GM18951 (cell line): Measurements from ENCODE around the gene MBD5.
"Not testable (repeated sequence)": the region's sequence is repeated elsewhere in the genome, so short reads cannot be mapped to it uniquely, and the experiment has no call there.

Experiments used
- POLR2A ChIP-seq: IDR thresholded peaks from 4 replicates; pipeline ENCODE4 v1.6.1; 2011; ENCODE audit warnings: mild to moderate bottlenecking; ENCODE audit not compliant: insufficient read length, insufficient read depth; ENCODE audit errors: extremely low read depth
- in situ Hi-C: fragments of 300-500 bp; cut with MboI; formaldehyde crosslinking; loops from one replicate; pipeline ENCODE4 v1.12.0; 2022; ENCODE audit warnings: low sequenced_read_pairs, mixed read lengths, inconsistent platforms; ENCODE audit not compliant: unreplicated experiment

The MBD5 gene

GRCh38 chr2:148021059-148021861, at the start of gene MBD5:
TSS of gene MBD5 (plus strand) at chr2:148021091.
- TF ChIP-seq POLR2A: peak; percentile 49
- in situ Hi-C loops: no loop called here

GRCh38 chr2:147976102-147976501, 44.8 kb upstream of the MBD5 start:
- TF ChIP-seq POLR2A: no peak
- in situ Hi-C loops: loop anchor here (25.0 kb wide), 1 partner anchor 1011 kb away; no protein-coding TSS in a partner anchor

GRCh38 chr2:147977679-147978078, 43.2 kb upstream of the MBD5 start:
- TF ChIP-seq POLR2A: no peak

GRCh38 chr2:147980940-147981528, 39.9 kb upstream of the MBD5 start:
- in situ Hi-C loops: loop anchor here (25.0 kb wide), 1 partner anchor 1006 kb away; no protein-coding TSS in a partner anchor
- TF ChIP-seq POLR2A: no peak

More at GRCh38 chr2:147977679-147978078, 43.2 kb upstream of the MBD5 start:
- in situ Hi-C loops: loop anchor here (25.0 kb wide), 1 partner anchor 1010 kb away; no protein-coding TSS in a partner anchor

- in situ Hi-C loops: loop anchor here (25.0 kb wide), 1 partner anchor 998 kb away; no protein-coding TSS in a partner anchor
Observed at GRCh38 chr2:147989102-147989501, 31.8 kb upstream of the MBD5 start.

GRCh38 chr2:147989809-147990403, 31.0 kb upstream of the MBD5 start:
- in situ Hi-C loops: loop anchor here (10.0 to 25.0 kb wide), 3 partner anchors 525 to 997 kb away; no protein-coding TSS in a partner anchor
- no peak for TF ChIP-seq POLR2A

More at GRCh38 chr2:147989102-147989501, 31.8 kb upstream of the MBD5 start:
- no peak for TF ChIP-seq POLR2A

GRCh38 chr2:147994965-147995364, 25.9 kb upstream of the MBD5 start:
- in situ Hi-C loops: loop anchor here (10.0 to 25.0 kb wide), 3 partner anchors 520 to 992 kb away; no protein-coding TSS in a partner anchor

GRCh38 chr2:147996828-147997227, 24.1 kb upstream of the MBD5 start:
- in situ Hi-C loops: loop anchor here (10.0 to 25.0 kb wide), 3 partner anchors 518 to 990 kb away; no protein-coding TSS in a partner anchor
- no peak for TF ChIP-seq POLR2A

GRCh38 chr2:147998203-147998602, 22.7 kb upstream of the MBD5 start:
- in situ Hi-C loops: loop anchor here (10.0 to 25.0 kb wide), 3 partner anchors 517 to 989 kb away; no protein-coding TSS in a partner anchor
- TF ChIP-seq POLR2A: no peak

GRCh38 chr2:147999126-147999525, 21.8 kb upstream of the MBD5 start:
- TF ChIP-seq POLR2A: no peak
- in situ Hi-C loops: loop anchor here (10.0 to 25.0 kb wide), 3 partner anchors 516 to 988 kb away; no protein-coding TSS in a partner anchor

GRCh38 chr2:148000095-148000494, 20.8 kb upstream of the MBD5 start:
- in situ Hi-C loops: no loop called here
- no peak for TF ChIP-seq POLR2A

GRCh38 chr2:148002420-148002819, 18.5 kb upstream of the MBD5 start:
- in situ Hi-C loops: not testable (repeated sequence)
